ENCODE results near the gene ADAM29.
"Not testable (repeated sequence)": the region's sequence is repeated elsewhere in the genome, so short reads cannot be mapped to it uniquely, and the experiment has no call there.

ADAM29 gene
- total RNA-seq = 0 to 0.58 (median 0.17) reads per million in 3 donors

DNA sequence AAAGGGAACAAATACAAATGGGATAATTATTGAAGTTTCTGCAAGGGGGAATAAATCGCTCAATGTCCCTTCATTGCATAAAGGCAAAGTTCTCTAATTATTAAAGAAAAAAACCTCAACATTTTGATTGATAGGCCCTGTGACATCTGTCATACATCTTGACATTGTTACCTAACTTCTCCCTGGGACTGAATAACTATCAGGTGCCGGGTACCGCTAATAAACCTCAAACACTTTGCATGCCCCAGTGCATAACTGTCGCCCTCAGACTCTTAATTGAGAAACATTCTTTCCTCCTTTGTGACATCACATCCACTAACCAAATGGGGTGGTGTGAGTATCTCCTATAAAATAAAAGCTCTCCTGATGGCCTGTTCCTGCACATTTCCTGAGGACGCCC is at the start of gene ADAM29:
TSS of gene ADAM29 (plus strand) at position 301 of the 400 bp plus-strand sequence. CDS start 57,168 bp downstream, outside the sequence.
- no peaks in the 10 kb centered on the region for H3K9me3 ChIP-seq (ENCODE audit: control insufficient read depth, low read length)
- no peak for DNase-seq
- no peaks in the 10 kb centered on the region for H3K27me3 ChIP-seq (replicated peaks; ENCODE audit: control insufficient read depth, insufficient read depth, low read length, poor library complexity, severe bottlenecking)
- no peaks in the 10 kb centered on the region for H3K36me3 ChIP-seq (ENCODE audit: control insufficient read depth, insufficient read depth, low read length)
- no peaks in the 10 kb centered on the region for H3K4me1 ChIP-seq (ENCODE audit: control insufficient read depth, insufficient read depth, low read length, poor library complexity, severe bottlenecking)
- no peak within 1 kb of the TSS for H3K27ac ChIP-seq (ENCODE audit: insufficient read depth, low read length, poor library complexity, severe bottlenecking)
- H3K4me3 ChIP-seq (ENCODE audit: insufficient read depth, low read depth, low read length, poor library complexity, severe bottlenecking) = no peak within 1 kb of the TSS

DNA sequence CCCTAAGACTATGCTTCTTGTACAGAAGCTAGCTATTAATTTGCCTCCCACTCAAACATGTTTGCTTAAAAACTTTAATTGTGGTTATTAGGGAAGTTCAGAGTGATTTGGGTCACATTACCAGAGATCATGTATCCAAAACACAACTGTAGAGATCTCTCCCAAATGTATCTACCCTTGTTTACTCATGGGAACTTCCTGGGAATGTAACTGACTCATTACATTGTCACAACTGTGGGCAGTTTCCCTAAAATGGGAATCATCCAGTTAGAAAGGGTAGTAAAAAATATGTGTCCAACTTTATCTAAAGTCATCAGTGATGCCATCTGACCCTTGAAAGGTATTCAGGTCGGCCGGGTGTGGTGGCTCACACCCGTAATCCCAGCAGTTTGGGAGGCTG is 48.8 kb upstream of the ADAM29 start:
- Histone ChIP-seq H3K4me1 (ENCODE audit: control insufficient read depth, insufficient read depth, low read length, poor library complexity, severe bottlenecking) (no peaks in the 10 kb centered on the region), H3K36me3 (ENCODE audit: control insufficient read depth, insufficient read depth, low read length) (no peaks in the 10 kb centered on the region), H3K27me3 (replicated peaks; ENCODE audit: control insufficient read depth, insufficient read depth, low read length, poor library complexity, severe bottlenecking) (no peaks in the 10 kb centered on the region), H3K9me3 (ENCODE audit: control insufficient read depth, low read length) (no peaks in the 10 kb centered on the region), H3K4me3 (ENCODE audit: insufficient read depth, low read depth, low read length, poor library complexity, severe bottlenecking) (no peak overlapping the region), H3K27ac (ENCODE audit: insufficient read depth, low read length, poor library complexity, severe bottlenecking) (no peak overlapping the region)
- no peak for DNase-seq

DNA sequence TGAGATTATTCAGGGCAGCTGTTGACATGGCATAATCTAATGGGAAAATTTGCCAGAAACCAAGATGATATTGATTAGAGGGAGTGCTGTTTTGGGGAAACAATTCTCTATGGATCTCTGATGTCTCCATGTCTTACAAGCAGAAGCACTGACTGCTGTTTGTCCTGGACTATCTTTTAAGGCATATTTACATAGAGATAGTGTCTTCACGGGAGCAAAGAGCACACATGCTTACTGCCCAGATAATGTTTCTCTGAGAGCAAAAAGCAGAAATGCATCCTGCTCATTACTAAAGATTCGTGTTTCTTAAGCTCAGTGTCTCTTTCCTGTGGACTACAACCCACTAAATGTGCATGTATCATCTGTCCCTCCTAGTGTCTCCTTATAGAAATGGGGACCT is 47.8 kb upstream of the ADAM29 start:
- Histone ChIP-seq H3K27me3 (replicated peaks; ENCODE audit: control insufficient read depth, insufficient read depth, low read length, poor library complexity, severe bottlenecking) (no peaks in the 10 kb centered on the region), H3K9me3 (ENCODE audit: control insufficient read depth, low read length) (no peaks in the 10 kb centered on the region), H3K36me3 (ENCODE audit: control insufficient read depth, insufficient read depth, low read length) (no peaks in the 10 kb centered on the region), H3K4me3 (ENCODE audit: insufficient read depth, low read depth, low read length, poor library complexity, severe bottlenecking) (no peak overlapping the region), H3K27ac (ENCODE audit: insufficient read depth, low read length, poor library complexity, severe bottlenecking) (no peak overlapping the region), H3K4me1 (ENCODE audit: control insufficient read depth, insufficient read depth, low read length, poor library complexity, severe bottlenecking) (no peaks in the 10 kb centered on the region)
- no peak for DNase-seq

DNA sequence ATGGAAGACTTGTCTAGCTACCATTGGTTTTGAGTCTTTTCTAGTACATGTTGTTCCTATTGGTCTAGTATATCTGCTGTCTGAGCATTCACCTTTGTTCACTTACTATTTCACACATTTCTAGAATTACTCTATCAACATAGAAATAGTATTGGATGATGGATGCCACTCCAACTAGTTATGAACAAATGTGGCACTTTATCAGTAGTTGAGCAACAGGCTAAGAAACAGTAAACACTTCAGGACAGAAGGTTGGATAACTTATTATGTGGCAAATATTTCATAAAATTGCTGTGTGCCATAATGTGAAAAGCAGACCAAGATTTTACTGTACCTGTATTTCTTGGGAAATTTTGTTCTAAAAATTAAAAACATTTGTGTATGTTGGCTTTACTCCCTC is 46.8 kb upstream of the ADAM29 start:
- H3K27ac ChIP-seq (ENCODE audit: insufficient read depth, low read length, poor library complexity, severe bottlenecking) = no peak overlapping the region
- H3K4me1 ChIP-seq (ENCODE audit: control insufficient read depth, insufficient read depth, low read length, poor library complexity, severe bottlenecking) = no peaks in the 10 kb centered on the region
- no peaks in the 10 kb centered on the region for H3K36me3 ChIP-seq (ENCODE audit: control insufficient read depth, insufficient read depth, low read length)
- H3K4me3 ChIP-seq (ENCODE audit: insufficient read depth, low read depth, low read length, poor library complexity, severe bottlenecking) = no peak overlapping the region
- H3K9me3 ChIP-seq (ENCODE audit: control insufficient read depth, low read length) = no peaks in the 10 kb centered on the region
- DNase-seq = no peak
- H3K27me3 ChIP-seq (replicated peaks; ENCODE audit: control insufficient read depth, insufficient read depth, low read length, poor library complexity, severe bottlenecking) = no peaks in the 10 kb centered on the region

DNA sequence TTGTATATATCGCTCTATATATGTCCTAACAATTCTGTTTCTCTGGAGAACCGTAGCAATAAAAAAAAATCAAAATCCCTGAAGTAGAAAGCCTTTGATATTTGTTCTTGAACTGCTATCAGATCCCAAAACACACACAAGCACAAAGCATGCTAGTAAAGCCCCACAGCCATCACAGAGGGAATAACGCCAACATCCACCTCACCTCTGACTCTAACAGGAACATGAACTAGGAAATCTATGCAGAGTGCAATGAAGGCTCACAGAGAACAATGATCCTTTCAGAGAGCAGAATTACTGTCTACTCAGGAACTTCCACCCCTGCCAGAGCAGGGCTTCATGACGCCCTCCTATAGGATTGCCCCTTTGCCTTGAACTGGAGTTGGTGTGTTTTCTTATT is 45.0 kb upstream of the ADAM29 start:
- not testable (repeated sequence) for H3K36me3 ChIP-seq (ENCODE audit: control insufficient read depth, insufficient read depth, low read length)

DNA sequence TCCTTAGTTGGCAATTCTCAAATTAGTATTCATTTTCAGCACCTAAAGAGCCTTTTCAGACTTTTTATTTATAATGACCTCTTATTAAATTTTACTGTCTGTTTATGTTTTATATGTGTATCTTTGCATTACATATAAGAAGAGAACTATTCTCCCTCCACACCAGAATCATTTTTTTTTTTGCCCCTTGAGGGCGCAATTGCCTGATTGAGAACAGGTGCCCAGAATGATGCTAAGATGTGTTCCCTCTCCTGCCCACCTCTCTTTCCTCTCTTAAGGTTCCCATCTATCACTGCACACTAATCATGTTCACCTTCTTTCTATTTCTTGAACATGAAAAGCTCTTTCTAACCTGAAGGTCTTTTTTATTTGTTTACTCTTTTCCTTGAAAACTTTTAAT is 44.2 kb upstream of the ADAM29 start:
- no peak overlapping the region for H3K27ac ChIP-seq (ENCODE audit: insufficient read depth, low read length, poor library complexity, severe bottlenecking)
- no peaks in the 10 kb centered on the region for H3K9me3 ChIP-seq (ENCODE audit: control insufficient read depth, low read length)
- no peak for DNase-seq
- no peaks in the 10 kb centered on the region for H3K36me3 ChIP-seq (ENCODE audit: control insufficient read depth, insufficient read depth, low read length)
- no peaks in the 10 kb centered on the region for H3K4me1 ChIP-seq (ENCODE audit: control insufficient read depth, insufficient read depth, low read length, poor library complexity, severe bottlenecking)
- no peak overlapping the region for H3K4me3 ChIP-seq (ENCODE audit: insufficient read depth, low read depth, low read length, poor library complexity, severe bottlenecking)
- no peaks in the 10 kb centered on the region for H3K27me3 ChIP-seq (replicated peaks; ENCODE audit: control insufficient read depth, insufficient read depth, low read length, poor library complexity, severe bottlenecking)

More for the DNA sequence above, 45.0 kb upstream of the ADAM29 start:
- H3K4me1 ChIP-seq (ENCODE audit: control insufficient read depth, insufficient read depth, low read length, poor library complexity, severe bottlenecking); DNase-seq; H3K27ac ChIP-seq (ENCODE audit: insufficient read depth, low read length, poor library complexity, severe bottlenecking); H3K4me3 ChIP-seq (ENCODE audit: insufficient read depth, low read depth, low read length, poor library complexity, severe bottlenecking); H3K9me3 ChIP-seq (ENCODE audit: control insufficient read depth, low read length); H3K27me3 ChIP-seq (replicated peaks; ENCODE audit: control insufficient read depth, insufficient read depth, low read length, poor library complexity, severe bottlenecking): not testable (repeated sequence)

DNA sequence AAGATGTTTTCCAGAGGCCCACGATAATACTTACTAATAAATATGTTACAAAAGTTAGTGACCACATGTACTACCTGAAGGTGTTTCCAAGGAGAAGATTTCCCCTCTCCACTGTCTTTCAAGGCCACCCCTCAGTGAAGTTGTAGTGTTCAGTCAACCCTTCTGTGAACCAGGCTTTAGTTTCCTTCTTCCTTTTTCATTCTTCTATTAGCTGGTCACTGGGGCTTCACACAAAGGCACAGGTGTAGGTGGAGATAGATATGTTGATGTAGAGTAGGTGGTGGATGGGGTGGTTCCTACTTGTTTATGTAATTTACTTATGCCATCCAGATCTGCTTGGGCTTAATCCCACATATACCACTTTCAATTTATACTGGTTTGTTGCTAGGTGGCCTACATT is 43.3 kb upstream of the ADAM29 start:
- no peaks in the 10 kb centered on the region for H3K27me3 ChIP-seq (replicated peaks; ENCODE audit: control insufficient read depth, insufficient read depth, low read length, poor library complexity, severe bottlenecking)
- DNase-seq = no peak
- H3K4me3 ChIP-seq (ENCODE audit: insufficient read depth, low read depth, low read length, poor library complexity, severe bottlenecking) = no peak overlapping the region
- H3K4me1 ChIP-seq (ENCODE audit: control insufficient read depth, insufficient read depth, low read length, poor library complexity, severe bottlenecking) = no peaks in the 10 kb centered on the region
- no peaks in the 10 kb centered on the region for H3K9me3 ChIP-seq (ENCODE audit: control insufficient read depth, low read length)
- no peak overlapping the region for H3K27ac ChIP-seq (ENCODE audit: insufficient read depth, low read length, poor library complexity, severe bottlenecking)
- no peaks in the 10 kb centered on the region for H3K36me3 ChIP-seq (ENCODE audit: control insufficient read depth, insufficient read depth, low read length)

DNA sequence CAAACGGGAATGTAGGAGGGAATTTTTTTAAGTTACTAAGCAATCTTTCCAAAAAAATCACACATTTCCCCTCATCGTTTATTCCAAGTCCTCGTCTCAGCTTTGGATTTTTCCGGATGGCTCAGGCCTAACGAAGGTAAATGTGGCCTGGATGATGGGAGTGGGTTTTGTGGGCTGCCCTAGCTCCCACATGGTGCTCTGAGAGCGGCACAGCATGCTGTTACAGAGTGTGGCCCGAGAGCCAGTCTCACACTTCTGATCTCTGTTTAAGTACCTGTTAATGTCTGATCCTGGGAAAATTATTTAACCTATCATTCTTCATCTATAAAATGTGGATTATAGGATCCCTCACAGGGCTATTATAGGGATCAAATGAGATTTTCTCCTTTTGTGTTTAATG is 38.2 kb upstream of the ADAM29 start:
- no peaks in the 10 kb centered on the region for H3K9me3 ChIP-seq (ENCODE audit: control insufficient read depth, low read length)
- no peaks in the 10 kb centered on the region for H3K27me3 ChIP-seq (replicated peaks; ENCODE audit: control insufficient read depth, insufficient read depth, low read length, poor library complexity, severe bottlenecking)
- H3K36me3 ChIP-seq (ENCODE audit: control insufficient read depth, insufficient read depth, low read length) = no peaks in the 10 kb centered on the region
- no peak for DNase-seq
- H3K27ac ChIP-seq (ENCODE audit: insufficient read depth, low read length, poor library complexity, severe bottlenecking) = no peak overlapping the region
- H3K4me1 ChIP-seq (ENCODE audit: control insufficient read depth, insufficient read depth, low read length, poor library complexity, severe bottlenecking) = no peaks in the 10 kb centered on the region
- no peak overlapping the region for H3K4me3 ChIP-seq (ENCODE audit: insufficient read depth, low read depth, low read length, poor library complexity, severe bottlenecking)

DNA sequence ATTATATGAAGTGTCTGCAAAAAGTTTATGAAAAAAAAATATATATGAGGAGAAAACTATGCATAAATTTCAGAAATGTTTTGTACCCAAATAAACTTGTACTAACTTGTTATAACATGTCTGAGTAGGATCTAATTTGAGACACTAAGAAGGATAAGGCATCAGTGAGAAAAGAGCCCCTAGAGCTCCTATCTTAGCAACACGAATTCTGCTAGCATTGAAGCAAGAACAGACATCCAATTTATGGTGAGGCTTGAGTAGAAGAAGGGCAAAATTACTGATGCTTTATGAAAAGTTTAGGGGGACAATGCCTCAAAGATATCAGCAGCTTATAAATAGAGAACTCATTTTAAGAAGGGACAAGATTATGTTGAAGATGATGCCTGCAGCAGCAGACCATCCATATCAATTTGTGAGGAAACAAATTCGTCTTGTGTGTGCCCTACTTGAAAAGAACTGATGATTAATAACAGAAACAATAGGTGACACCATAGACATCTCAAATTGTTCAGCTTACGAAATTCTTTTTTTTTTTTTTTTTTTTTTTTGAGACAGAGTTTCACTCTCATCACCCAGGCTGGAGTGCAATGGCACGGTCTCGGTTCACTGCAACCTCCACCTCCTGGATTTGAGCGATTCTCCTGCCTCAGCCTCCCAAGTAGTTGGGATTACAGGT is 35.7 kb upstream of the ADAM29 start:
- H3K27ac ChIP-seq (ENCODE audit: insufficient read depth, low read length, poor library complexity, severe bottlenecking) = no peak overlapping the region
- no peaks in the 10 kb centered on the region for H3K4me1 ChIP-seq (ENCODE audit: control insufficient read depth, insufficient read depth, low read length, poor library complexity, severe bottlenecking)
- H3K36me3 ChIP-seq (ENCODE audit: control insufficient read depth, insufficient read depth, low read length) = no peaks in the 10 kb centered on the region
- no peak for DNase-seq
- no peaks in the 10 kb centered on the region for H3K9me3 ChIP-seq (ENCODE audit: control insufficient read depth, low read length)
- H3K4me3 ChIP-seq (ENCODE audit: insufficient read depth, low read depth, low read length, poor library complexity, severe bottlenecking) = no peak overlapping the region
- no peaks in the 10 kb centered on the region for H3K27me3 ChIP-seq (replicated peaks; ENCODE audit: control insufficient read depth, insufficient read depth, low read length, poor library complexity, severe bottlenecking)

DNA sequence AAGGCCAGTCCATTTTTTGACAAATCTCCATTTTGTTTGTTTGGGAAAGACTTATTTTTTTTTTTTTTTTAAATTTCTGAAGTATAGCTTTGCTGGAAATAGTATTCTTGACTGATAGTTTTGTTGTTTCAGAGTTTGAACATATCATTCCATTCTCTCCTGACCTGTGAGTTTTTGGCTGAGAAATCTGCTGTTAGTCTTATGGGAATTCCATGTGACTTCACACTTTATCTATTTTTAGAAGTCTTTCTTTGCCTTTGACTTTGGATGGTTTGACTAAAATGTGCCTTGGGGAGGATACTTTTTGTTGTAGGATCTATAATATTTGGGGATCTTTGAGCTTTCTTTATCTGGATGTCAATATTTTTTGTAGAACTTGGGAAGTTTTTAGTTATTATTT is 10.7 kb upstream of the ADAM29 start:
- Histone ChIP-seq H3K27ac (ENCODE audit: insufficient read depth, low read length, poor library complexity, severe bottlenecking) (no peak overlapping the region), H3K9me3 (ENCODE audit: control insufficient read depth, low read length) (no peaks in the 10 kb centered on the region), H3K36me3 (ENCODE audit: control insufficient read depth, insufficient read depth, low read length) (no peaks in the 10 kb centered on the region), H3K4me1 (ENCODE audit: control insufficient read depth, insufficient read depth, low read length, poor library complexity, severe bottlenecking) (no peaks in the 10 kb centered on the region), H3K27me3 (replicated peaks; ENCODE audit: control insufficient read depth, insufficient read depth, low read length, poor library complexity, severe bottlenecking) (no peaks in the 10 kb centered on the region), H3K4me3 (ENCODE audit: insufficient read depth, low read depth, low read length, poor library complexity, severe bottlenecking) (no peak overlapping the region)
- no peak for DNase-seq

Measured in effector memory CD4-positive, alpha-beta T cell (primary cell).